HCT116 (cell line): ENCODE results near the gene KRTAP5-9.
"Not testable (repeated sequence)": the region's sequence is repeated elsewhere in the genome, so short reads cannot be mapped to it uniquely, and the experiment has no call there.

Experiments used
- JUND ChIP-seq: IDR thresholded peaks from 2 replicates; pipeline ENCODE4 v1.6.1; 2012
- TF ChIP-seq, protein P1 (sequence below), 3 experiments: fragments of 200-600 bp in 1 of 3; sonication (generic) in 1 of 3; IDR thresholded peaks in 2 of 3; conservative IDR thresholded peaks in 1 of 3; 2 replicates each; pipeline ENCODE4 v1.5.1; 2012 to 2017; ENCODE audit warnings: low read depth in 2 of 3, low read length in 2 of 3, antibody characterized with exemption in 1 of 3, borderline replicate concordance in 1 of 3, control low read depth in 1 of 3, mild to moderate bottlenecking in 1 of 3, mixed read lengths in 1 of 3, mixed run types in 1 of 3, moderate library complexity in 1 of 3; ENCODE audit not compliant: insufficient read depth in 1 of 3

GRCh38 chr11:71526796-71527575 lies 21.2 kb upstream of the KRTAP5-9 start, which contains the start of gene KRTAP5-7:
- TF ChIP-seq, protein P1, sequence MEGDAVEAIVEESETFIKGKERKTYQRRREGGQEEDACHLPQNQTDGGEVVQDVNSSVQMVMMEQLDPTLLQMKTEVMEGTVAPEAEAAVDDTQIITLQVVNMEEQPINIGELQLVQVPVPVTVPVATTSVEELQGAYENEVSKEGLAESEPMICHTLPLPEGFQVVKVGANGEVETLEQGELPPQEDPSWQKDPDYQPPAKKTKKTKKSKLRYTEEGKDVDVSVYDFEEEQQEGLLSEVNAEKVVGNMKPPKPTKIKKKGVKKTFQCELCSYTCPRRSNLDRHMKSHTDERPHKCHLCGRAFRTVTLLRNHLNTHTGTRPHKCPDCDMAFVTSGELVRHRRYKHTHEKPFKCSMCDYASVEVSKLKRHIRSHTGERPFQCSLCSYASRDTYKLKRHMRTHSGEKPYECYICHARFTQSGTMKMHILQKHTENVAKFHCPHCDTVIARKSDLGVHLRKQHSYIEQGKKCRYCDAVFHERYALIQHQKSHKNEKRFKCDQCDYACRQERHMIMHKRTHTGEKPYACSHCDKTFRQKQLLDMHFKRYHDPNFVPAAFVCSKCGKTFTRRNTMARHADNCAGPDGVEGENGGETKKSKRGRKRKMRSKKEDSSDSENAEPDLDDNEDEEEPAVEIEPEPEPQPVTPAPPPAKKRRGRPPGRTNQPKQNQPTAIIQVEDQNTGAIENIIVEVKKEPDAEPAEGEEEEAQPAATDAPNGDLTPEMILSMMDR (IDR thresholded peaks at IDR 0.05 in 2 of 3, conservative IDR thresholded peaks at IDR 0.05 in 1 of 3; ENCODE audit: borderline replicate concordance in 1 of 3, insufficient read depth in 1 of 3, low read depth in 2 of 3, low read length in 2 of 3), result not testable (repeated sequence)
- not testable (repeated sequence) for TF ChIP-seq JUND
